Adrenal gland (tissue), 12 donors: Measurements from ENCODE around the gene CYP26C1. TPM values are rescaled to one million over a fixed set of nuclear protein-coding genes. Genes with fewer than 3 reads are reported as not detected.

Experiments used
- DNase-seq, 7 donors: peaks; one replicate each; pipeline ENCODE4 v3.0.0-alpha.2; 2019 to 2020
- H3K27ac ChIP-seq, 5 donors: fragments of 200-600 bp; sonication (generic) in 4 of 5; 1 replicate in 3 of 5; 2 replicates in 2 of 5; pipeline versions ENCODE4 v1.5.1 to v1.8.0; 2016 to 2020; ENCODE audit warnings: mild to moderate bottlenecking in 1 of 5
- H3K27me3 ChIP-seq: fragments of 200-600 bp; 2 replicates; pipeline ENCODE4 v1.8.0; 2021
- H3K36me3 ChIP-seq, 2 donors: fragments of 200-600 bp; replicated peaks in 1 of 2; 1 replicate in 1 of 2; 2 replicates in 1 of 2; pipeline versions ENCODE4 v1.5.1 to v1.8.0; 2018 to 2022
- H3K4me1 ChIP-seq, 2 donors: fragments of 200-600 bp; replicated peaks in 1 of 2; 1 replicate in 1 of 2; 2 replicates in 1 of 2; pipeline versions ENCODE4 v1.5.1 to v1.8.0; 2018 to 2021
- H3K4me3 ChIP-seq, 4 donors: fragments of 200-600 bp; sonication (generic) in 3 of 4; one replicate each; pipeline ENCODE4 v1.5.1; 2016 to 2018
- H3K9me3 ChIP-seq, 3 donors: fragments of 200-600 bp; sonication (generic) in 1 of 3; replicated peaks in 1 of 3; 1 replicate in 2 of 3; 2 replicates in 1 of 3; pipeline versions ENCODE4 v1.5.1 to v1.8.0; 2016 to 2021
- POLR2A ChIP-seq, 2 donors: fragments of 450-650 bp; IDR thresholded peaks; one replicate each; pipeline ENCODE4 v1.6.1; 2017; ENCODE audit warnings: antibody characterized with exemption in 2 of 2, mild to moderate bottlenecking in 2 of 2, moderate library complexity in 1 of 2
- WGBS, 4 donors: extraction: QIAGEN DNeasy Blood & Tissue Kit in 2 of 4; methylation state at CpG; one replicate each; pipeline versions ENCODE4 v1.1.5 to v1.1.7; 2013 to 2017; 5-methylcytosine and 5-hydroxymethylcytosine counted together
- intact Hi-C, 2 donors: fragments of 100-400 bp; cut with DNase I; formaldehyde crosslinking; loops; one replicate each; pipeline versions ENCODE4 v1.14.1 to v1.15.0; 2022 to 2023
- polyA plus RNA-seq, 3 donors: library from polyadenylated mRNA; stranded (reverse); fragments of 200-250 nt in 2 of 3; fragments of 350-450 nt in 1 of 3; fragmentation: Illumina TruSeq in 1 of 3; extraction: RNeasy Lipid Tissue Mini Kit (QIAGEN cat#74804) in 1 of 3; gene quantifications; one replicate each; pipeline ENCODE4 v1.2.3, GENCODE V29; 2013 to 2014
- total RNA-seq, 9 donors: library from RNA; depleted of rRNA in 4 of 9; stranded (reverse); fragments of >200 nt in 4 of 9; fragments of 120-200 nt in 1 of 9; fragmentation: NEBNext Ultra II Directional in 1 of 9; extraction: Animal tissue kit (Norgen Biotek cat#: 25700) in 1 of 9; gene quantifications; one replicate each; pipeline versions ENCODE4 v1.1.0 to v1.2.4, GENCODE V29; 2013 to 2023
- TF ChIP-seq, protein P1 (sequence below), 6 experiments: fragments of 450-650 bp in 4 of 6; fragments of 200-600 bp in 2 of 6; sonication (generic) in 1 of 6; IDR thresholded peaks; 1 replicate in 5 of 6; 2 replicates in 1 of 6; pipeline versions ENCODE4 v1.5.1 to v1.8.0; 2016 to 2021; ENCODE audit warnings: antibody characterized with exemption in 6 of 6, mild to moderate bottlenecking in 2 of 6, moderate library complexity in 1 of 6
- donor health status: healthy with polysubstance abuse.
- donor health status: Bipolar disorder and iron deficiency.
- donor health status: DM: yes; HTN: yes; CAD: no.
- donor health status: DM: no; HTN: no; CAD: no.
- donor health status: DM: no; HTN: no; CAD: no.
- donor health status: DM: yes; HTN: yes; CAD: no.

Gene CYP26C1
- total and polyA plus RNA-seq, 12 donors = 0.10 to 5.8 (median 0.25) TPM; not detected in 1

DNA sequence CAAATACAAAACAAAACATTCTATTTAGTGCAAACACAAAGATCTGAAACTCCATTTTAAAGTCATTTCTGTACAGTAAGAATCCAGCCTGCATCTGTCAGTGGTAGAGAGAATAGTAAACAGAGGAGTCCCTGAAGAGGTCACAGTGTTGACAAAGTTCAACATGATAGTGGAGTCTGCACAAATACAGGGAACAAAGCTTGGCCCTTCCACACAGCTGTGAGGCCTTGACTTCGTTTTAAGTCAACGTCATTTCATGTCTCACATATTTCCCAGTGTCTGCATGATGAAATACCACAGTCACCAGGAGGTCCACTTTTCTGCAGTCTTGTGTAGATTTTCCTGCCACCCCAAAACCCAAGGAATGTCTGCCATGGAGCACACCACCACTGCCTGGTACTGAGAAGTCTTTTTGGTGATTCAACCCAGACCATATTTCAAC lies 46.1 kb downstream of the CYP26C1 start:
- intact Hi-C loops = no loop called here
- Histone ChIP-seq H3K9me3 (peaks cover 0 to 4% (median 0%) of the 10 kb centered on the region in 3 donors), H3K4me1 (no peaks in the 10 kb centered on the region), H3K4me3 (no peak overlapping the region), H3K27me3 (no peaks in the 10 kb centered on the region), H3K36me3 (no peaks in the 10 kb centered on the region), H3K27ac (no peak overlapping the region)
- TF ChIP-seq, protein P1, sequence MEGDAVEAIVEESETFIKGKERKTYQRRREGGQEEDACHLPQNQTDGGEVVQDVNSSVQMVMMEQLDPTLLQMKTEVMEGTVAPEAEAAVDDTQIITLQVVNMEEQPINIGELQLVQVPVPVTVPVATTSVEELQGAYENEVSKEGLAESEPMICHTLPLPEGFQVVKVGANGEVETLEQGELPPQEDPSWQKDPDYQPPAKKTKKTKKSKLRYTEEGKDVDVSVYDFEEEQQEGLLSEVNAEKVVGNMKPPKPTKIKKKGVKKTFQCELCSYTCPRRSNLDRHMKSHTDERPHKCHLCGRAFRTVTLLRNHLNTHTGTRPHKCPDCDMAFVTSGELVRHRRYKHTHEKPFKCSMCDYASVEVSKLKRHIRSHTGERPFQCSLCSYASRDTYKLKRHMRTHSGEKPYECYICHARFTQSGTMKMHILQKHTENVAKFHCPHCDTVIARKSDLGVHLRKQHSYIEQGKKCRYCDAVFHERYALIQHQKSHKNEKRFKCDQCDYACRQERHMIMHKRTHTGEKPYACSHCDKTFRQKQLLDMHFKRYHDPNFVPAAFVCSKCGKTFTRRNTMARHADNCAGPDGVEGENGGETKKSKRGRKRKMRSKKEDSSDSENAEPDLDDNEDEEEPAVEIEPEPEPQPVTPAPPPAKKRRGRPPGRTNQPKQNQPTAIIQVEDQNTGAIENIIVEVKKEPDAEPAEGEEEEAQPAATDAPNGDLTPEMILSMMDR (IDR thresholded peaks at IDR 0.05) = no peak
- TF ChIP-seq POLR2A (IDR thresholded peaks at IDR 0.05) = no peak
- 15 to 41% (median 32%) methylated on average over 2 of the region's 2 CpGs for WGBS, 4 donors
- no peak for DNase-seq

DNA sequence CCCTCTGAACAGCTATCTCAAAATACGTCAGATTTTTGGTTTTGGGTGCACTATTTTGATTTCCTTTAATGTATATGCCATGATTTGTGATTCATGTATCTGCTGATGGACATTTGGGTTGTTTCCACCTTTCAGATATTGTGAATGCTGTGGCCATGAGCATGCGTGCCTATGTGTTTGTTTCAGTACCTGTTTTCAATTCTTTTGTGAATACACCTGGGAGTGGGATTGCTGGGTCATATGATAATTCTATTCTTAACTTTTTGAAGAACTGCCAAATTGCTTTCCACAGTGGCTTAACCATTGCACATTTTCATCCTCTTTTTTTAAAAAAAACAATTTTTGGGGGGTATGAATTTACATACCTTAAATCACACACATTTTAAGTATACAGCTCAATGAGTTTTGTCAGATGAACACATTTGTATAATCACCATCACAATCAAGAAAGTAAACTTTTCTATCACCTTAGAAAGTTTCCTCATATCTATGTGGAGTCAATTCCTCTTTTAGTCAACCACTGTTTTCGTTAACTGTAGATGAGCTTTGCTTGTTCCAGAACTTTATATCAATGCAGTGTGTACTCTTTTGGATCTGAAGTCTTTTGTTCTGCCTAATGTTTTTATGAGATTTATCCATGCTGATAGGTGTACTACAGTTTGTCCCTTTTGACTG lies 50.0 kb downstream of the CYP26C1 start:
- Histone ChIP-seq H3K27ac (no peak overlapping the region), H3K36me3 (no peaks in the 10 kb centered on the region), H3K27me3 (no peaks in the 10 kb centered on the region), H3K9me3 (no peaks in the 10 kb centered on the region), H3K4me3 (no peak overlapping the region), H3K4me1 (no peaks in the 10 kb centered on the region)
- WGBS, 4 donors = 85 to 93% (median 89%) methylated on average over 3 of the region's 3 CpGs
- no peak for DNase-seq
- no peak for TF ChIP-seq POLR2A (IDR thresholded peaks at IDR 0.05)
- TF ChIP-seq, protein P1 (IDR thresholded peaks at IDR 0.05) = no peak
- intact Hi-C loops = loop anchor here in 1 of 2 donors (10.0 kb wide), 1 partner anchor 174 kb away; no protein-coding TSS in a partner anchor

DNA sequence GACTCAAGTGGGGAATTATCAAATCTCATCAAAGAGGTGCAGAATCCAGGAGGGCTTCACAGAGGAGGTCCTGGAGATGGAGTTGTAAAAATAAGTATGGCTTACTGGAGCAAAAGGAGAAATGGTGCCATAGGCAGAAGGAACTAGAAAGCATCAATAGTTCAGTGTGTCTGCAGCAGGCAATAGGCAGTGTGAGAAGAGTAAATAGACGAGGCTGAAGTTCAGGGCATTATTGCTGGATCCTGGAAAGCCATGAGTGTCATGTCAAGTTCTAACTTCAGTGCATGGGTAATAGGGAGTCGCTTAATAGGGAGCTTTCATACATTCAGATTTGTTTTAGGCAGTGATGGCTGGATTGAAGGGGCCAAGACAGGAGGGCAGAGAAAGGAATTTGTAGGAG lies 52.4 kb downstream of the CYP26C1 start:
- Histone ChIP-seq H3K27me3 (no peaks in the 10 kb centered on the region), H3K36me3 (no peaks in the 10 kb centered on the region), H3K27ac (no peak overlapping the region), H3K4me3 (no peak overlapping the region), H3K9me3 (no peaks in the 10 kb centered on the region), H3K4me1 (no peaks in the 10 kb centered on the region)
- intact Hi-C loops = loop anchor here in 1 of 2 donors (10.0 kb wide), 1 partner anchor 172 kb away; no protein-coding TSS in a partner anchor
- TF ChIP-seq, protein P1 (IDR thresholded peaks at IDR 0.05) = no peak
- TF ChIP-seq POLR2A (IDR thresholded peaks at IDR 0.05) = no peak
- DNase-seq = no peak
- 61 to 76% (median 66%) methylated on average over 2 of the region's 2 CpGs for WGBS, 4 donors

DNA sequence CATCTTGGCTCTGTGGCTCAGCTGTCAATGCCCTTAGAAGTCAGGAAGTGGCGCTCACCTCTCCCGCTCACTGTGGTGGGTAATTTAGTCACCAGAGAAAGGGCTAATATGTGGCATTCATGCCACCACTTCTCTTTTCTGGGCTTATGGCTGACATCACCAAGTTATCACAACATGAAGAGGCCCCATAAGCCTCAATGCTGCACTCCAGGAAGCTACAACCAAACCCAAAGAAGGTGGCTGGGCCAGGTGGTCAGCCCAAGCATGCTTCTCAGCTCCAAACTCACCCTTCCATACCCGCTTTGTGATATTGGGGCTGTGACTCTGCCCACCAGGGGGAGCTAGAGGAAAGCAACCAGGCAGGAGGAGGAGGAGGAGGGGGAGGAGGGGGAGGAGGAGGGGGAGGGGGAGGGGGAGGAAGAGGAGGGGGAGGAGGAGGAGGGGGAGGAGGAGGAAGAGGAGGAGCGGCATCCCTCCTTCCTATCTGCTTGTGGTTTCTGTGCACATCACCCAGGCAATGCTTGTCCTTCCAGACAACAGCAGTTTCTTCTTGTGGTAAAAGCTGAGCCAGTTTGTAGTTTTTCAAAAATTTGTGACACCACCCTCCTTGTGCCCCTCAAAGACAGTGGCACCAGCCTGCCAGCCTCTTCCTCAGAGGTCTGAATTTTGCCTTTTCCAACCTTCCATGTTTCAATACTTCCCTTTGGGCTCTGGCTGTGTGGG lies 55.2 kb downstream of the CYP26C1 start:
- peak; percentile 68 to 84 (median 74) for DNase-seq
- Histone ChIP-seq H3K9me3 (no peaks in the 10 kb centered on the region), H3K27ac (no peak overlapping the region), H3K36me3 (no peaks in the 10 kb centered on the region), H3K4me3 (no peak overlapping the region), H3K4me1 (no peaks in the 10 kb centered on the region), H3K27me3 (no peaks in the 10 kb centered on the region)
- WGBS, 4 donors = 59 to 71% (median 62%) methylated on average over 3 to 4 of the region's 4 CpGs
- TF ChIP-seq POLR2A (IDR thresholded peaks at IDR 0.05) = no peak
- TF ChIP-seq, protein P1 (IDR thresholded peaks at IDR 0.05) = peak in 5 of 6 experiments; percentile 23 to 51 (median 40)
- intact Hi-C loops = loop anchor here (5.0 to 10.0 kb wide), 2 partner anchors 169 to 171 kb away; no protein-coding TSS in a partner anchor
